Endothelial cell of umbilical vein (primary cell): ENCODE measurements around the gene TMEM225B.

ENCODE experiments used
- CTCF ChIP-seq, 2 donors: IDR thresholded peaks; 1 replicate in 1 of 2; 2 replicates in 1 of 2; pipeline ENCODE4 v1.5.1; 2011; ENCODE audit warnings: low read length in 2 of 2, mild to moderate bottlenecking in 2 of 2, moderate library complexity in 2 of 2, control low read depth in 1 of 2, inconsistent platforms in 1 of 2, low read depth in 1 of 2; ENCODE audit not compliant: insufficient read depth in 1 of 2; ENCODE audit errors: extremely low read depth in 1 of 2
- EZH2 ChIP-seq: IDR thresholded peaks from 2 replicates; pipeline ENCODE4 v1.6.1; 2012; ENCODE audit warnings: borderline replicate concordance, low read depth, mild to moderate bottlenecking, moderate library complexity, low read length, inconsistent platforms; ENCODE audit not compliant: severe bottlenecking
- FOS ChIP-seq: IDR thresholded peaks from 2 replicates; pipeline ENCODE4 v1.6.1; 2011; ENCODE audit warnings: mild to moderate bottlenecking, low read length, moderate library complexity, borderline replicate concordance; ENCODE audit not compliant: insufficient read depth
- JUN ChIP-seq: IDR thresholded peaks from 2 replicates; pipeline ENCODE4 v1.6.1; 2011; ENCODE audit warnings: borderline replicate concordance, low read depth; ENCODE audit not compliant: insufficient read length, insufficient read depth
- POLR2A ChIP-seq: IDR thresholded peaks from 2 replicates; pipeline ENCODE4 v1.6.1; 2012; ENCODE audit warnings: low read depth, mild to moderate bottlenecking, control low read depth, low read length
- POLR2AphosphoS5 ChIP-seq: IDR thresholded peaks from 2 replicates; pipeline ENCODE4 v1.6.1; 2012; ENCODE audit warnings: low read depth, mild to moderate bottlenecking, control low read depth, low read length, moderate library complexity; ENCODE audit not compliant: insufficient read depth

- TF ChIP-seq CTCF (IDR thresholded peaks at IDR 0.05; ENCODE audit: extremely low read depth in 1 of 2, insufficient read depth in 1 of 2, low read depth in 1 of 2, low read length in 2 of 2) (no peak), POLR2A (no peak), JUN (no peak), POLR2AphosphoS5 (no peak), EZH2 (no peak), FOS (no peak)
Observed at GRCh38 chr7:99644431-99644830, 46.4 kb downstream of the TMEM225B start.
